CD8-positive, alpha-beta memory T cell (primary cell): ENCODE data around the gene CCDC71L. TPM values are rescaled to one million over a fixed set of nuclear protein-coding genes. Genes with fewer than 3 reads are reported as not detected.
A peak's percentile ranks its signal among the peaks of the same experiment; 100 is the strongest.

Source experiments
- CTCF ChIA-PET: fragments of 350-600 bp; sonication (Branson Sonifier 250); formaldehyde crosslinking; loops from one replicate; lab custom pipeline; 2021; ENCODE audit warnings: antibody characterized with exemption; lab: Charles Lee
- POLR2A ChIA-PET: fragments of 350-600 bp; sonication (Branson Sonifier 250); formaldehyde crosslinking; loops from one replicate; lab custom pipeline; 2021; ENCODE audit warnings: antibody characterized with exemption; lab: Charles Lee
- DNase-seq, 5 donors: peaks; one replicate each; pipeline versions ENCODE4 v3.0.0 to v3.0.0-alpha.2; 2020 to 2022; ENCODE audit warnings: mixed read lengths in 1 of 5
- H3K27ac ChIP-seq: one replicate; pipeline ENCODE4 v1.7.0; 2013; ENCODE audit warnings: low read depth, mild to moderate bottlenecking, low read length, moderate library complexity
- H3K27me3 ChIP-seq: 2 replicates; pipeline ENCODE4 v1.7.0; 2013; ENCODE audit warnings: low read length, mild to moderate bottlenecking; ENCODE audit not compliant: insufficient read depth, poor library complexity, severe bottlenecking
- H3K36me3 ChIP-seq: 2 replicates; pipeline ENCODE4 v1.7.0; 2013; ENCODE audit warnings: mild to moderate bottlenecking, low read length, moderate library complexity; ENCODE audit not compliant: insufficient read depth
- H3K4me1 ChIP-seq: 2 replicates; pipeline ENCODE4 v1.7.0; 2013; ENCODE audit warnings: mild to moderate bottlenecking, low read length, moderate library complexity; ENCODE audit not compliant: insufficient read depth
- H3K4me3 ChIP-seq: 2 replicates; pipeline ENCODE4 v1.7.0; 2013; ENCODE audit warnings: mild to moderate bottlenecking, low read length
- H3K9me3 ChIP-seq: 2 replicates; pipeline ENCODE4 v1.7.0; 2013; ENCODE audit warnings: mild to moderate bottlenecking, low read length
- H3K27ac Mint-ChIP-seq, 8 donors: one replicate each; pipeline ENCODE4 v1.8.0; 2020 to 2021; ENCODE audit warnings: mixed read lengths in 8 of 8, mild to moderate bottlenecking in 6 of 8, inconsistent platforms in 3 of 8, moderate library complexity in 3 of 8
- H3K27me3 Mint-ChIP-seq, 2 donors: one replicate each; pipeline ENCODE4 v1.8.0; 2020 to 2021; ENCODE audit warnings: mixed read lengths in 2 of 2, mild to moderate bottlenecking in 1 of 2, moderate library complexity in 1 of 2
- H3K36me3 Mint-ChIP-seq, 3 donors: one replicate each; pipeline ENCODE4 v1.8.0; 2020 to 2021; ENCODE audit warnings: mixed read lengths in 3 of 3, inconsistent platforms in 1 of 3, mild to moderate bottlenecking in 1 of 3
- H3K4me1 Mint-ChIP-seq, 3 donors: one replicate each; pipeline ENCODE4 v1.8.0; 2020 to 2021; ENCODE audit warnings: mixed read lengths in 3 of 3, inconsistent platforms in 1 of 3, mild to moderate bottlenecking in 1 of 3
- H3K4me3 Mint-ChIP-seq, 7 donors: one replicate each; pipeline ENCODE4 v1.8.0; 2020 to 2021; ENCODE audit warnings: mixed read lengths in 7 of 7, mild to moderate bottlenecking in 6 of 7, moderate library complexity in 4 of 7, inconsistent platforms in 2 of 7
- H3K9me3 Mint-ChIP-seq, 5 donors: one replicate each; pipeline ENCODE4 v1.8.0; 2020 to 2022; ENCODE audit warnings: mixed read lengths in 5 of 5, mild to moderate bottlenecking in 3 of 5, moderate library complexity in 2 of 5, inconsistent platforms in 1 of 5
- polyA plus RNA-seq: library from polyadenylated mRNA; unstranded; fragments of 300-500 nt; fragmentation: Illumina TruSeq; gene quantifications from one replicate; pipeline ENCODE4 v1.2.3, GENCODE V29; 2021
- total RNA-seq, 2 experiments: library from RNA; stranded (reverse); gene quantifications; one replicate each; pipeline ENCODE4 v1.2.3, GENCODE V29; 2021

The CCDC71L gene
- total and polyA plus RNA-seq, 3 experiments from 2014 or later: 6.7 to 28.1 (median 27.4) TPM

DNA sequence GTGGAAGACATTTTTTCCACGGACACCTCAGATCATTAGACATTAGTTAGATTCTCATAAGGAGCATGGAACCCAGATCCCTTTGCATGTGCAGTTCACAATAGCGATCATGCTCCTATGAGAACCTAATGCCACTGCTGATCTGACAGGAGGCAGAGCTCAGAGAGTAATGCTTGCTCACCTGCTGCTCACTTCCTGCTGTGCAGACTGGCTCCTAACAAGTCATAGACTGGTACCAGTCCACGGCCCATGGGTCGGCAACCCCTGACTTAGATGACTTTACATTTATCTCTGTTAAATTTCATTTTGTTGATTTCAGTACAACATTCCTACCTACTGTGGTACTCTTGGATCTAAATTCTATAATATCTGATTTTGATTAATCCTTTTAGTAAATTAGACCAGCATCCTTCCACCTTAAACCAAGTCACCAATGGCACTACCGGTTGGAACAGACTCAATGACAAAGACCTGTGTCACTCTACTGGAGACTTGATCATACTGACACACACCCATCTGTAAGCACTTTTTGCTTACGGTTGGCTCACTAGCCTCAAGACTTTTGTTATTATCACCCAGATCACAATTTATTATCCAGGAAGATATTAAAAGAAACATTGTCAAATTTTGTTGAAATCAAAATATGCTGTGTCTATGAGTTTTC is 8.0 kb upstream of the CCDC71L start:
- Histone ChIP-seq H3K36me3 (no peaks in the 10 kb centered on the region), H3K27ac (no peak overlapping the region), H3K4me3 (no peak overlapping the region), H3K27me3 (no peaks in the 10 kb centered on the region), H3K9me3 (no peaks in the 10 kb centered on the region), H3K4me1 (no peaks in the 10 kb centered on the region)
- Mint-ChIP-seq H3K4me1 (no peaks in the 10 kb centered on the region), H3K9me3 (no peaks in the 10 kb centered on the region), H3K4me3 (no peak overlapping the region), H3K27me3 (no peaks in the 10 kb centered on the region), H3K27ac (no peak overlapping the region), H3K36me3 (peaks cover 0 to 6% (median 0%) of the 10 kb centered on the region in 3 donors)
- no peak for DNase-seq
- ChIA-PET CTCF (no interaction called here), POLR2A (no interaction called here)

DNA sequence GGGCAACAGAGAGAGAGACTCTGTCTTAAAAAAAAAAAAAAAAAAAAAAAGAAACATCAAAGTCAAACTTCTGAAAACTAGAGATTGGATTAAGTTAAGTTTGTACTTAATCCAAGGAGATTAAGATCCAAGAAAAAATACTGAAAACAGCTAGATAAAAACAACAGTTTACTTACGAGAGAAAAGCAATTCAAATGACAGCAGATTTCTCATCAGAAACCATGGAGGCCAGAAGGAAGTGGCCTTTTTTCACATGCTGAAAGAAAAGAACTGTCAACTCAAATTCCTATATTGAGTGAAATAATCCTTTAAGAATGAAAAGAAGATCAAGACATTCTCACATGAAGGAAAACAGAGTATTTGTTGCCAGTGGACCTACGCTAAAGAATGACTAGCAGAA is 5.4 kb upstream of the CCDC71L start:
- no peaks in the 10 kb centered on the region for H3K27me3 Mint-ChIP-seq
- no peak overlapping the region for H3K27ac Mint-ChIP-seq
- POLR2A ChIA-PET: no interaction called here
- Histone ChIP-seq H3K4me3 (no peak overlapping the region), H3K27ac (no peak overlapping the region), H3K9me3 (no peaks in the 10 kb centered on the region), H3K4me1 (peaks cover 2% of the 10 kb centered on the region), H3K27me3 (no peaks in the 10 kb centered on the region), H3K36me3 (no peaks in the 10 kb centered on the region)
- peaks cover 2 to 10% (median 7%) of the 10 kb centered on the region in 3 donors for H3K4me1 Mint-ChIP-seq
- H3K36me3 Mint-ChIP-seq: no peaks in the 10 kb centered on the region
- DNase-seq: no peak
- CTCF ChIA-PET: no interaction called here
- no peak overlapping the region for H3K4me3 Mint-ChIP-seq
- H3K9me3 Mint-ChIP-seq: no peaks in the 10 kb centered on the region

DNA sequence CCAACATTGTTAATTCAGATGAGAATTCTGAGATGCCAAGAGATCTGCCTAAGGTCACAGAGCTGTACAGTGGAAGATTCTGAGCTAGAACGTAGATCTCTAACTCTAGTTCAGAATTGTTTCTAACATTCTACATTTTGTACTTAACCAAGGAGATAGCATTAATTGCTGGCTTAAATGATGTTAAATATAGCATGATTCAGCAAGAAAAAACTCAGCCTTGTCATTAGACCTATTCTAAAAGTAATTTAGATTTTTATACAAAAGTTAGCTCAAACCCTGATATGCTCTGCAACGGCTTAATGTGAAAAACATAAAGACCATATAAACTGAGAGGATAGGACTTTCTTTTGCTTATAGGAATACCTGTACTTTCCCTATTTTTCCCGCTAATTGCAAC is 3.4 kb upstream of the CCDC71L start:
- H3K36me3 Mint-ChIP-seq: peaks cover 0 to 4% (median 0%) of the 10 kb centered on the region in 3 donors
- POLR2A ChIA-PET: no interaction called here
- H3K4me3 Mint-ChIP-seq: no peak overlapping the region

GRCh38 chr7:106659963-106660861 is 746 bp downstream of the CCDC71L start:
- Mint-ChIP-seq H3K36me3 (peaks cover 0 to 4% (median 0%) of the 10 kb centered on the region in 3 donors), H3K4me3 (peak overlapping the region; percentile 84 to 96 (median 90)), H3K4me1 (peaks cover 24 to 47% (median 39%) of the 10 kb centered on the region in 3 donors), H3K9me3 (no peaks in the 10 kb centered on the region), H3K27ac (peak overlapping the region; percentile 71 to 98 (median 89)), H3K27me3 (no peaks in the 10 kb centered on the region)
- Histone ChIP-seq H3K27me3 (no peaks in the 10 kb centered on the region), H3K36me3 (no peaks in the 10 kb centered on the region), H3K4me3 (peak overlapping the region; percentile 56), H3K4me1 (peaks cover 24% of the 10 kb centered on the region), H3K9me3 (no peaks in the 10 kb centered on the region), H3K27ac (peak overlapping the region; percentile 79)
- DNase-seq: peak; percentile 50 to 84 (median 70)
- ChIA-PET CTCF (interaction anchor here (0.6 to 3.7 kb wide), 17 partner anchors 10 to 508 kb away, joined by 3 to 48 read pairs (median 5); partner anchors contain the start of gene HBP1), POLR2A (interaction anchor here (0.6 to 1.8 kb wide), 5 partner anchors 56 to 944 kb away, joined by 3 to 11 read pairs (median 5); partner anchors contain the start of gene HBP1)

More for the DNA sequence above, 3.4 kb upstream of the CCDC71L start:
- Histone ChIP-seq H3K4me3 (no peak overlapping the region), H3K9me3 (no peaks in the 10 kb centered on the region), H3K4me1 (peaks cover 9% of the 10 kb centered on the region), H3K27ac (no peak overlapping the region), H3K36me3 (no peaks in the 10 kb centered on the region), H3K27me3 (no peaks in the 10 kb centered on the region)
- CTCF ChIA-PET: interaction anchor here (1.5 kb wide), 1 partner anchor 71 kb away, joined by 8 read pairs; no protein-coding TSS in a partner anchor
- Mint-ChIP-seq H3K27me3 (no peaks in the 10 kb centered on the region), H3K9me3 (no peaks in the 10 kb centered on the region), H3K4me1 (peaks cover 10 to 20% (median 18%) of the 10 kb centered on the region in 3 donors), H3K27ac (peak overlapping the region in 1 of 8 donors; percentile 16)
- no peak for DNase-seq

- H3K36me3 ChIP-seq: no peaks in the 10 kb centered on the region
- H3K9me3 ChIP-seq: no peaks in the 10 kb centered on the region
- Mint-ChIP-seq H3K4me1 (peaks cover 24 to 47% (median 39%) of the 10 kb centered on the region in 3 donors), H3K4me3 (peak overlapping the region; percentile 83 to 96 (median 85)), H3K27me3 (peaks cover 0 to under 1% of the 10 kb centered on the region in 2 donors), H3K9me3 (no peaks in the 10 kb centered on the region), H3K36me3 (peaks cover 0 to 4% (median 0%) of the 10 kb centered on the region in 3 donors), H3K27ac (peak overlapping the region in 7 of 8 donors; percentile 76 to 92 (median 83))
- POLR2A ChIA-PET: interaction anchor here (0.6 to 1.8 kb wide), 2 partner anchors 346 to 509 kb away, joined by 3 to 11 read pairs; partner anchors contain the start of gene HBP1
- peak overlapping the region; percentile 56 for H3K4me3 ChIP-seq
- H3K27me3 ChIP-seq: no peaks in the 10 kb centered on the region
- CTCF ChIA-PET: interaction anchor here (0.9 to 3.7 kb wide), 7 partner anchors 11 to 509 kb away, joined by 3 to 48 read pairs (median 4); partner anchors contain the start of gene HBP1
- DNase-seq: no peak
- peaks cover 24% of the 10 kb centered on the region for H3K4me1 ChIP-seq
- peak overlapping the region; percentile 79 for H3K27ac ChIP-seq
Observed at GRCh38 chr7:106659166-106659962, 1.6 kb downstream of the CCDC71L start.

DNA sequence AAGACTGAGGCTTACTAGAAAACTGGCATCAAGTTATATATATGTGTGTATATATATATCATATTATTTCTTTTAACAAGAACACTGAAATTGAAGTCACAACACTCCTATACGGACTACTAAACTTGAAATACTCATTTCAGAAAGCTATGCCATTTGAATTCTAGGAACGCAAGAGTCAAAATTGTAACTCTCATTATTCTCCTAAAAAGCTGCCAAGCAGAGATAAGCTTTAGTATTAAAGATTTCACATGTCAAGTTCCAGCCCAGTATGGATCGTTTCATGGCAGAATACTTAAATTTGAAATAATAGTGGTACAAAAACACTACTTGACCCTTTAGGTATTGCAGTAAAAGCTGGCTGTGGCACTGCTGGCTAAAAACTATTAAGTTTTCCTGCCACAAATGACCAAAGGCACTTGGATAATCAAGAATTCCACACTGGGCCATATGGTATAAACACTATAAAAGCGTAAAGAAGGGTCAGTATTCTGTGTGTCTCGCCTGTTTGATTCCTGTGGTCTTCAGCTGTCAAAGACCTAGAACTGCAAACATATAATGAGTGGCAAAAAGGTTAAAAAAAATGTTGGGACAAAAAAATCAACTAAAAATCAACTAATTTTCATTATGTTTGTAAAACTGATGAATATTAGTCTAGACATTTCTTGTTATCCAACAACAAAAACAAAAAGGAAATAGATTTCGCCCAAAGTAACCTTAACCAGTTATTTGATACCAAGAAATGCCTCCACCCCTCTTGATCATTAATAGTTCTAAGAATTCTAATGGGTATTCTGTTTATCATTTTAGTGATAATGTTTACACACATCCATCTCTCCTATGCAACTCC is 2.4 kb downstream of the CCDC71L start:
- CTCF ChIA-PET: interaction anchor here (0.9 to 3.7 kb wide), 6 partner anchors 12 to 135 kb away, joined by 3 to 48 read pairs (median 3); no protein-coding TSS in a partner anchor
- H3K4me1 ChIP-seq: peaks cover 24% of the 10 kb centered on the region
- no peak overlapping the region for H3K4me3 ChIP-seq
- DNase-seq: no peak
- peak overlapping the region; percentile 79 for H3K27ac ChIP-seq
- H3K36me3 ChIP-seq: no peaks in the 10 kb centered on the region
- peak overlapping the region in 6 of 7 donors; percentile 41 to 66 (median 52) for H3K4me3 Mint-ChIP-seq
- H3K4me1 Mint-ChIP-seq: peaks cover 24 to 47% (median 39%) of the 10 kb centered on the region in 3 donors
- peaks cover 0 to 1% of the 10 kb centered on the region in 2 donors for H3K27me3 Mint-ChIP-seq
- peaks cover 0 to 4% (median 0%) of the 10 kb centered on the region in 3 donors for H3K36me3 Mint-ChIP-seq
- peak overlapping the region in 4 of 8 donors; percentile 17 to 37 (median 22) for H3K27ac Mint-ChIP-seq
- POLR2A ChIA-PET: no interaction called here
- no peaks in the 10 kb centered on the region for H3K9me3 ChIP-seq
- no peaks in the 10 kb centered on the region for H3K9me3 Mint-ChIP-seq
- no peaks in the 10 kb centered on the region for H3K27me3 ChIP-seq
